Measurements from ENCODE around the gene BRAP.

GRCh38 chr12:111691262-111691661 lies 5.5 kb upstream of the BRAP start:
- TF ChIP-seq EZH2phosphoT487 (IDR thresholded peaks at IDR 0.05; ENCODE audit: borderline replicate concordance, low read depth, low read length) = no peak
- TF ChIP-seq, protein P1, sequence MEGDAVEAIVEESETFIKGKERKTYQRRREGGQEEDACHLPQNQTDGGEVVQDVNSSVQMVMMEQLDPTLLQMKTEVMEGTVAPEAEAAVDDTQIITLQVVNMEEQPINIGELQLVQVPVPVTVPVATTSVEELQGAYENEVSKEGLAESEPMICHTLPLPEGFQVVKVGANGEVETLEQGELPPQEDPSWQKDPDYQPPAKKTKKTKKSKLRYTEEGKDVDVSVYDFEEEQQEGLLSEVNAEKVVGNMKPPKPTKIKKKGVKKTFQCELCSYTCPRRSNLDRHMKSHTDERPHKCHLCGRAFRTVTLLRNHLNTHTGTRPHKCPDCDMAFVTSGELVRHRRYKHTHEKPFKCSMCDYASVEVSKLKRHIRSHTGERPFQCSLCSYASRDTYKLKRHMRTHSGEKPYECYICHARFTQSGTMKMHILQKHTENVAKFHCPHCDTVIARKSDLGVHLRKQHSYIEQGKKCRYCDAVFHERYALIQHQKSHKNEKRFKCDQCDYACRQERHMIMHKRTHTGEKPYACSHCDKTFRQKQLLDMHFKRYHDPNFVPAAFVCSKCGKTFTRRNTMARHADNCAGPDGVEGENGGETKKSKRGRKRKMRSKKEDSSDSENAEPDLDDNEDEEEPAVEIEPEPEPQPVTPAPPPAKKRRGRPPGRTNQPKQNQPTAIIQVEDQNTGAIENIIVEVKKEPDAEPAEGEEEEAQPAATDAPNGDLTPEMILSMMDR (conservative IDR thresholded peaks at IDR 0.05; ENCODE audit: low read length) = no peak

All from OCI-LY7 (cell line).